22Rv1 (cell line): Measurements from ENCODE around the gene ALDH9A1.

ENCODE experiments used
- CTCF ChIP-seq: fragments of 450-650 bp; IDR thresholded peaks from 2 replicates; pipeline ENCODE4 v1.5.1; 2017; ENCODE audit warnings: mild to moderate bottlenecking
- ZFX ChIP-seq: fragments of 450-650 bp; IDR thresholded peaks from 2 replicates; pipeline ENCODE4 v1.6.1; 2017; ENCODE audit warnings: antibody characterized with exemption, borderline replicate concordance

- TF ChIP-seq CTCF (no peak), ZFX (no peak)
These were observed 68.3 kb downstream of the ALDH9A1 start for GRCh38 chr1:165629848-165630628.
